Activated naive CD4-positive, alpha-beta T cell treated with anti-CD3 and anti-CD28 coated beads for 36 hours (primary cell): Measurements from ENCODE around the gene SAXO1. TPM values are rescaled to one million over a fixed set of nuclear protein-coding genes. Genes with fewer than 3 reads are reported as not detected.
"Not testable (repeated sequence)": the region's sequence is repeated elsewhere in the genome, so short reads cannot be mapped to it uniquely, and the experiment has no call there.

Experiments used
- CTCF ChIA-PET: fragments of 350-600 bp; sonication (Branson Sonifier 250); formaldehyde crosslinking; loops from one replicate; lab custom pipeline; 2021; ENCODE audit warnings: antibody characterized with exemption; lab: Charles Lee
- DNase-seq: peaks from one replicate; pipeline ENCODE4 v3.0.0-alpha.2; 2020
- H3K27ac Mint-ChIP-seq: one replicate; pipeline ENCODE4 v1.8.0; 2021; ENCODE audit warnings: mild to moderate bottlenecking, mixed read lengths
- H3K27me3 Mint-ChIP-seq: one replicate; pipeline ENCODE4 v1.8.0; 2021; ENCODE audit warnings: low read depth, mixed read lengths
- H3K36me3 Mint-ChIP-seq: one replicate; pipeline ENCODE4 v1.8.0; 2021; ENCODE audit warnings: low read depth, mixed read lengths
- H3K4me1 Mint-ChIP-seq: one replicate; pipeline ENCODE4 v1.8.0; 2021; ENCODE audit warnings: low read depth, mixed read lengths
- H3K4me3 Mint-ChIP-seq: one replicate; pipeline ENCODE4 v1.8.0; 2021; ENCODE audit warnings: mild to moderate bottlenecking, moderate library complexity, mixed read lengths
- H3K9me3 Mint-ChIP-seq: one replicate; pipeline ENCODE4 v1.8.0; 2021; ENCODE audit warnings: mixed read lengths
- intact Hi-C: fragments of 100-400 bp; cut with micrococcal nuclease; formaldehyde crosslinking; loops from one replicate; pipeline ENCODE4 v1.15.1; 2023
- total RNA-seq, 2 experiments: library from RNA; stranded (reverse); gene quantifications; one replicate each; pipeline ENCODE4 v1.2.3, GENCODE V29; 2021

Gene SAXO1
- total RNA-seq, 2 experiments from 2014 or later = not detected

- H3K36me3 Mint-ChIP-seq = no peaks in the 10 kb centered on the region
- H3K4me1 Mint-ChIP-seq = no peaks in the 10 kb centered on the region
- intact Hi-C loops = no loop called here
- H3K27me3 Mint-ChIP-seq = peaks cover 4% of the 10 kb centered on the region
- peaks cover 3% of the 10 kb centered on the region for H3K9me3 Mint-ChIP-seq
- no peak overlapping the region for H3K27ac Mint-ChIP-seq
- CTCF ChIA-PET = no interaction called here
- H3K4me3 Mint-ChIP-seq = no peak overlapping the region
- no peak for DNase-seq
These were observed 36.8 kb downstream of the SAXO1 start for GRCh38 chr9:18996211-18996610.

DNA sequence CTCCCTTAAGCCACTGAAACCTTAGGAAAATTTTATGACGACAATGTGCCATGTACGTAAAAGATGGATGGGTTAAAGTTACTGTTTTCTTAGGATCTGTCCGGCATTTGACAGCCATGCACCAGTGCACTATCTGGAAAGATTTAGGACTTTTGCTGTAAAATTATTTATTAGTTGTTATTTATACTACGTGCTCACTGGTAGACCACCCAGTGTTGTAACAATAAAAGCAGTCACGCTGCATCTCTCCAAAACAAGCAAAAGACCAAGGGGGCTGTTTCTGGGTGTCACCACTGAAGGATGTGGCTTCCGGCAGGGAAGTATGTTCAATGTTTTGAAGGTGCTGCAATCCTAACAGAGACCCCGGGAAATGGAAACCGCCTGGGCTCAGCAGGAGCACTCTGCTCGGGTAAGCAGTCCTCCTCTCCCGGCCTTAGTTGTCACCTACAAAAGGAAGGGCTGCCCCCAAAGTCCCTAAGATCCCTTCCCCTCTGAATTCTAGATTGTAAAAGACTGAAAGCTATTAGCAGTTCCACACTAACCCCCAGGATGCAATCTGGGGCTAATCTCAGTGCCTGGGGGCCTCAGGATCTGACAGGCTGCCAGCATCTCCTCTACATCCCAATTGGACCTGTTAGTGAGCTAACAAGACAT is 38.6 kb downstream of the SAXO1 start:
- no peak for DNase-seq
- intact Hi-C loops = no loop called here
- H3K4me3 Mint-ChIP-seq = no peak overlapping the region
- H3K4me1 Mint-ChIP-seq = no peaks in the 10 kb centered on the region
- CTCF ChIA-PET = no interaction called here
- no peaks in the 10 kb centered on the region for H3K36me3 Mint-ChIP-seq
- H3K27ac Mint-ChIP-seq = no peak overlapping the region
- H3K9me3 Mint-ChIP-seq = no peaks in the 10 kb centered on the region
- H3K27me3 Mint-ChIP-seq = no peaks in the 10 kb centered on the region

GRCh38 chr9:18991197-18991596 is 41.8 kb downstream of the SAXO1 start:
- DNase-seq, H3K27ac Mint-ChIP-seq, H3K36me3 Mint-ChIP-seq, H3K4me1 Mint-ChIP-seq, intact Hi-C loops, CTCF ChIA-PET, H3K9me3 Mint-ChIP-seq, H3K4me3 Mint-ChIP-seq, H3K27me3 Mint-ChIP-seq: not testable (repeated sequence)

- Mint-ChIP-seq H3K27me3 (no peaks in the 10 kb centered on the region), H3K27ac (no peak overlapping the region), H3K36me3 (no peaks in the 10 kb centered on the region), H3K4me1 (no peaks in the 10 kb centered on the region), H3K4me3 (no peak overlapping the region), H3K9me3 (no peaks in the 10 kb centered on the region)
- intact Hi-C loops = no loop called here
- CTCF ChIA-PET = no interaction called here
- DNase-seq = no peak
These were observed 42.5 kb downstream of the SAXO1 start for GRCh38 chr9:18990494-18990893.

DNA sequence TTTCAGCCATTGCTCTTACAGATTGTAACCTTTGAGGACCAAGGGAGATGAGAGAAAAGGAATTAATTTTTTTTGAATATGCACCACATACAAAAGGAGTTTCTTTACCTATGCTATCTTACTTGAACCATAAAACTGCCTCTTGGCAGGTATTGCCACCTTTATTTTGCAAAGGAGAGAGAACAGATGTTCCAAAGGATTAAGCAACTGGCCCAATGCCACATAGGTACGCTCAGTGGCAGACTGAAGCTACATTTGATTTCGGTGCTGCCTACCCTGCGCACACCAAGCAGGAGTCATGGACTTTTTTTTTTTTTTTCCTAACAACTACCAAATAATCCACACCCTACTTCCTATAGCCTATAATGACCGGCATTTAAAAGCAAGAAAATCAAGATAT is 43.1 kb downstream of the SAXO1 start:
- DNase-seq = no peak
- Mint-ChIP-seq H3K36me3 (no peaks in the 10 kb centered on the region), H3K4me1 (no peaks in the 10 kb centered on the region), H3K9me3 (no peaks in the 10 kb centered on the region), H3K27ac (no peak overlapping the region), H3K4me3 (no peak overlapping the region), H3K27me3 (no peaks in the 10 kb centered on the region)
- intact Hi-C loops = no loop called here
- CTCF ChIA-PET = no interaction called here

GRCh38 chr9:18989097-18989496 is 43.9 kb downstream of the SAXO1 start:
- Mint-ChIP-seq H3K27me3 (no peaks in the 10 kb centered on the region), H3K9me3 (no peaks in the 10 kb centered on the region), H3K4me3 (no peak overlapping the region), H3K27ac (no peak overlapping the region), H3K4me1 (no peaks in the 10 kb centered on the region), H3K36me3 (no peaks in the 10 kb centered on the region)
- intact Hi-C loops = no loop called here
- CTCF ChIA-PET = interaction anchor here (0.6 kb wide), 1 partner anchor 39 kb away, joined by 5 read pairs; no protein-coding TSS in a partner anchor
- no peak for DNase-seq

DNA sequence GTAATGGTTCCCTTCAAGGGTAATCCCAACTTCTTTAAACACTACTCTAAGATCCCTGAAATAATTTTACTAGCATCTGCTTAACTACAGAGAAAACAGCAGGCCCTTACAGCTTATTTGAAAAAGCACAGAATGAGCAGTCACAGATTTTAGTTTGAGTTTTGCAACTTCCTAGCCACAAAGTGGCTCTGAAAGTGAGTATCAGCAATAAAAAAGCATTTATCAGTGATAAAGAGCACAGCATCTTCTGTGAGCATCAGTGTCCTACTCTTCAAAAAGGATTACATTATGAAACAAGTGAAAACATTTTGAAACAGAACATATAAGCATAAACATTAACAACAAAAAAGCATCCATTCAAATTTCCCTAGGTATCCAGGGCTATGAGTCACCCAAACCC is 45.0 kb downstream of the SAXO1 start:
- no peak overlapping the region for H3K27ac Mint-ChIP-seq
- H3K27me3 Mint-ChIP-seq = no peaks in the 10 kb centered on the region
- H3K9me3 Mint-ChIP-seq = peaks cover 1% of the 10 kb centered on the region
- intact Hi-C loops = no loop called here
- CTCF ChIA-PET = interaction anchor here (0.6 to 0.7 kb wide), 2 partner anchors 96 to 581 kb away, joined by 3 read pairs; no protein-coding TSS in a partner anchor
- H3K4me3 Mint-ChIP-seq = no peak overlapping the region
- no peaks in the 10 kb centered on the region for H3K36me3 Mint-ChIP-seq
- no peaks in the 10 kb centered on the region for H3K4me1 Mint-ChIP-seq
- no peak for DNase-seq

GRCh38 chr9:18985996-18986395 is 47.0 kb downstream of the SAXO1 start:
- peaks cover 1% of the 10 kb centered on the region for H3K9me3 Mint-ChIP-seq
- no peaks in the 10 kb centered on the region for H3K27me3 Mint-ChIP-seq
- H3K4me3 Mint-ChIP-seq = no peak overlapping the region
- H3K4me1 Mint-ChIP-seq = no peaks in the 10 kb centered on the region
- CTCF ChIA-PET = no interaction called here
- no peaks in the 10 kb centered on the region for H3K36me3 Mint-ChIP-seq
- H3K27ac Mint-ChIP-seq = no peak overlapping the region
- intact Hi-C loops = no loop called here
- no peak for DNase-seq

DNA sequence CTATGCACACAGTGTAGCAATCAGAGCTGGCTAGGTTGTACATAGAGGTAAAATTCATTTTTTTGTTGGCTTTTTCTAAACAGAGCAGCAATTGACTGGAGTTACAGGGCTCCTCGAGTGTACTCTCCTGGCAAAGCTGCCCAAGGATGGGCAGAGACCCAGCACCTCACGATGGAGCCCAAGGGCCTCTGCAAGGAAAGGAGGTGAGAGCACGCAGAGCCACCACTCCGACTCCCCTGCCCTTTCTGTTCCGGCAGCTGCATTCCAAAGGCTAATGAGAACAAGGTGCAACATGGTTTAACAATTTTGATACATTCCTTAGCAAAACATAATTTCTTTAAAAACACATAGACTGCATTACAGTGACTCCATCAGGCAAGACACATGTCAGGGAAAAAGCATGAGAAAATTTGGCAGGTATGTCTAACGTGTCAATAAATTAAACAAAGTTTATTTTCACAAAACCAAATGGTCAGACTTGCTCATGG is 47.5 kb downstream of the SAXO1 start:
- Mint-ChIP-seq H3K27me3 (no peaks in the 10 kb centered on the region), H3K27ac (no peak overlapping the region), H3K36me3 (no peaks in the 10 kb centered on the region), H3K9me3 (peaks cover 1% of the 10 kb centered on the region), H3K4me3 (no peak overlapping the region), H3K4me1 (no peaks in the 10 kb centered on the region)
- DNase-seq = no peak
- intact Hi-C loops = no loop called here
- CTCF ChIA-PET = no interaction called here

GRCh38 chr9:18982262-18982620 is 50.8 kb downstream of the SAXO1 start:
- no peak for DNase-seq
- no peaks in the 10 kb centered on the region for H3K36me3 Mint-ChIP-seq
- no peak overlapping the region for H3K27ac Mint-ChIP-seq
- no peak overlapping the region for H3K4me3 Mint-ChIP-seq
- CTCF ChIA-PET = no interaction called here
- no peaks in the 10 kb centered on the region for H3K27me3 Mint-ChIP-seq
- no peaks in the 10 kb centered on the region for H3K4me1 Mint-ChIP-seq
- intact Hi-C loops = no loop called here
- H3K9me3 Mint-ChIP-seq = peaks cover 1% of the 10 kb centered on the region

DNA sequence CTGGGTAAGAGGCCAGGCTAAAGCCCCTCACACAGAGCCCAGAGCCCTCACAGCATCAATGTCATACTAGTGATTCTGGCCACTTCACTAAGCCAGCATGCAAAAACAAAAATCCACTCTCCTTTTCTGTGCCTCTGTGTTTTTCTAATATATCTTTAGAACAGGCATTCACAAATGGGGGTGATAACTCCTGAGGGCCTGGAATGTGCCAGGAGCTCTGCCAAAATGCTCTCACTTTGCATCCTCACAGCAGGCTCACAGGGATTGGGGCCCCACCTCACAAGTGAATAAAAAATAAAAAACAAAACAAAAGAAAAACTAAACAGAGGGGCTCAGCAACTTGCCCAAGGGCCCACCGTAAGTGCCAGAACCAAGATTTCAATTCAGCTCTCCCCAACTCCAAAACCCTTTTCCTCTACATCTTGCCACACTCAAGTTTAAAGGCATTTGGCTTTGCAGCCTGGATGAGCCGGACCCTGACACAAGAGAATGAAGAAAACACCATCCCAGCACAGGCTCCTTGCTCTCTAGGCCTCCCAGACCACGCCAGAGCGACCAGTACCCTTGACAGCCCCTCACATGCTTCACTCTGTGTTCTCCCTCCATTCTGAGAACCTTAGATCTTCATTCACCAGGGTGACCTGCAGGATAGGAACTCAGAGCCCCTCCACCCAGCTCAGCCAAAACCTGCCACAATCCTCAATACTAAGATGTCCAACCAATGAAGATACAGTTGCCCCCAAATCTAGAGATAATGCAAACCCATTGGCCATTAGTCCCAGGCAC is 51.3 kb downstream of the SAXO1 start:
- peaks cover 1% of the 10 kb centered on the region for H3K9me3 Mint-ChIP-seq
- H3K4me3 Mint-ChIP-seq = no peak overlapping the region
- H3K4me1 Mint-ChIP-seq = peaks cover 3% of the 10 kb centered on the region
- H3K27me3 Mint-ChIP-seq = no peaks in the 10 kb centered on the region
- intact Hi-C loops = no loop called here
- CTCF ChIA-PET = no interaction called here
- H3K36me3 Mint-ChIP-seq = no peaks in the 10 kb centered on the region
- no peak overlapping the region for H3K27ac Mint-ChIP-seq
- DNase-seq = no peak

DNA sequence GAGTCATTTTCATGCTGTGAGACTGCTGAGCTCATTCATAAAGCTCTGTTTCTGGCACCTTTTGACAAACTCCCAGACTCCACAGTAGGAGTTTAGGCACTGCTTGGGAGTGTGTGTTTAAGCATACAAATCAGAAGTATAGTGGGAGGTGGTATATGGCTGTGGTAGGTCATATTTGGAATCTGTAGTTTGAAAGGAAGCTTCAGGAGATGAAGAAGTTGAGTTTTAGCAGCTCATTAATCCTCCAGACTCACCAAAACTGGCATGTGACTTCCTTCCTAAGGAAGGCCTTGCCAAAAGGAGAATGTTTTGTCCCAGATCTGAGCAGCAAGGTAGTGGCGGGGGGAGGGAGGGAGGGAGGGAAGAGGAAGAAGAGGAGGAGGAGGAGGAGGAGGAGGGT is 52.8 kb downstream of the SAXO1 start:
- CTCF ChIA-PET = no interaction called here
- Mint-ChIP-seq H3K4me3 (no peak overlapping the region), H3K36me3 (no peaks in the 10 kb centered on the region), H3K4me1 (peaks cover 6% of the 10 kb centered on the region), H3K9me3 (peaks cover 1% of the 10 kb centered on the region), H3K27ac (no peak overlapping the region), H3K27me3 (no peaks in the 10 kb centered on the region)
- intact Hi-C loops = no loop called here
- no peak for DNase-seq

GRCh38 chr9:18979367-18979766 is 53.6 kb downstream of the SAXO1 start:
- intact Hi-C loops = no loop called here

More at GRCh38 chr9:18979367-18979766, 53.6 kb downstream of the SAXO1 start:
- H3K27me3 Mint-ChIP-seq = no peaks in the 10 kb centered on the region
- peaks cover 1% of the 10 kb centered on the region for H3K9me3 Mint-ChIP-seq
- CTCF ChIA-PET = no interaction called here
- H3K4me1 Mint-ChIP-seq = peaks cover 6% of the 10 kb centered on the region
- H3K4me3 Mint-ChIP-seq = no peak overlapping the region
- no peaks in the 10 kb centered on the region for H3K36me3 Mint-ChIP-seq
- no peak for DNase-seq
- no peak overlapping the region for H3K27ac Mint-ChIP-seq
